Parathyroid adenoma (tissue), 2 donors: ENCODE results near the gene CXCR4.

Experiments
- H2AFZ ChIP-seq: fragments of 300-600 bp; sonication (generic); one replicate; pipeline ENCODE4 v1.7.0; 2017; ENCODE audit warnings: antibody characterized with exemption, mild to moderate bottlenecking
- H3K27ac ChIP-seq: fragments of 300-600 bp; sonication (generic); one replicate; pipeline ENCODE4 v1.7.0; 2017
- H3K27me3 ChIP-seq: fragments of 300-600 bp; sonication (generic); one replicate; pipeline ENCODE4 v1.7.0; 2017; ENCODE audit warnings: low read length; ENCODE audit not compliant: control insufficient read depth, insufficient read depth
- H3K36me3 ChIP-seq: fragments of 300-600 bp; sonication (generic); one replicate; pipeline ENCODE4 v1.7.0; 2017; ENCODE audit warnings: low read length; ENCODE audit not compliant: control insufficient read depth, insufficient read depth
- H3K4me1 ChIP-seq: fragments of 300-600 bp; sonication (generic); one replicate; pipeline ENCODE4 v1.7.0; 2017; ENCODE audit warnings: control low read depth
- H3K4me2 ChIP-seq: fragments of 300-600 bp; sonication (generic); one replicate; pipeline ENCODE4 v1.7.0; 2017; ENCODE audit warnings: low read length
- H3K4me3 ChIP-seq: fragments of 300-600 bp; sonication (generic); one replicate; pipeline ENCODE4 v1.7.0; 2017; ENCODE audit warnings: low read depth, low read length
- H3K79me2 ChIP-seq: fragments of 300-600 bp; sonication (generic); one replicate; pipeline ENCODE4 v1.7.0; 2017; ENCODE audit warnings: control low read depth
- H3K9ac ChIP-seq: fragments of 300-600 bp; sonication (generic); one replicate; pipeline ENCODE4 v1.7.0; 2017; ENCODE audit warnings: mild to moderate bottlenecking
- H3K9me3 ChIP-seq: fragments of 300-600 bp; sonication (generic); one replicate; pipeline ENCODE4 v1.7.0; 2017; ENCODE audit warnings: low read length; ENCODE audit not compliant: control insufficient read depth
- CTCF ChIP-seq: fragments of 300-600 bp; sonication (generic); IDR thresholded peaks from one replicate; pipeline ENCODE4 v1.7.0; 2017; ENCODE audit warnings: antibody characterized with exemption, mild to moderate bottlenecking
- donor health status: primary hyperparathyroidism.

CXCR4 gene

GRCh38 chr2:136117909-136118818 is at the start of gene CXCR4:
CXCR4 (minus strand) TSS chr2:136118149; CDS start chr2:136118060, 89 bp downstream.
- Histone ChIP-seq H3K27me3 (peaks cover 11% of the 10 kb centered on the region), H3K27ac (no peak within 1 kb of the TSS)

GRCh38 chr2:136164280-136164776 is 46.4 kb upstream of the CXCR4 start:
- H3K4me1 ChIP-seq = no peaks in the 10 kb centered on the region
- no peaks in the 10 kb centered on the region for H3K36me3 ChIP-seq
- no peaks in the 10 kb centered on the region for H3K27me3 ChIP-seq
- no peak overlapping the region for H3K4me3 ChIP-seq
- no peak for TF ChIP-seq CTCF
- H3K79me2 ChIP-seq = no peaks in the 10 kb centered on the region
- no peaks in the 10 kb centered on the region for H3K9me3 ChIP-seq
- no peak overlapping the region for H3K4me2 ChIP-seq
- H2AFZ ChIP-seq = no peak overlapping the region
- no peak overlapping the region for H3K9ac ChIP-seq
- no peak overlapping the region for H3K27ac ChIP-seq

More at GRCh38 chr2:136117909-136118818, at the start of gene CXCR4:
- H3K9me3 ChIP-seq = no peaks in the 10 kb centered on the region
- H3K4me1 ChIP-seq = peaks cover 6% of the 10 kb centered on the region
- peak within 1 kb of the TSS; percentile 75 for H3K4me2 ChIP-seq
- H2AFZ ChIP-seq = peak within 1 kb of the TSS; percentile 33
- H3K9ac ChIP-seq = no peak within 1 kb of the TSS
- H3K79me2 ChIP-seq = no peaks in the 10 kb centered on the region
- no peaks in the 10 kb centered on the region for H3K36me3 ChIP-seq
- no peak for TF ChIP-seq CTCF
- peak within 1 kb of the TSS; percentile 49 for H3K4me3 ChIP-seq

GRCh38 chr2:136162438-136162837 is 44.5 kb upstream of the CXCR4 start:
- Histone ChIP-seq H3K4me2 (no peak overlapping the region), H3K9ac (no peak overlapping the region), H2AFZ (no peak overlapping the region), H3K79me2 (no peaks in the 10 kb centered on the region), H3K27me3 (no peaks in the 10 kb centered on the region), H3K4me3 (no peak overlapping the region), H3K9me3 (no peaks in the 10 kb centered on the region), H3K27ac (no peak overlapping the region), H3K36me3 (no peaks in the 10 kb centered on the region), H3K4me1 (no peaks in the 10 kb centered on the region)
- no peak for TF ChIP-seq CTCF

GRCh38 chr2:136156411-136156810 is 38.5 kb upstream of the CXCR4 start:
- Histone ChIP-seq H3K27me3 (no peaks in the 10 kb centered on the region), H3K9ac (no peak overlapping the region), H3K4me3 (no peak overlapping the region), H3K4me1 (no peaks in the 10 kb centered on the region), H3K4me2 (no peak overlapping the region), H3K79me2 (no peaks in the 10 kb centered on the region), H2AFZ (no peak overlapping the region), H3K27ac (no peak overlapping the region), H3K36me3 (no peaks in the 10 kb centered on the region), H3K9me3 (no peaks in the 10 kb centered on the region)
- TF ChIP-seq CTCF = no peak
